Neural cell (in vitro differentiated cells): ENCODE measurements around the gene ADAMTSL4.

Experiments used
- EZH2 ChIP-seq: fragments of 200-600, 300-800 bp; shearing (Covaris generic), sonication (generic); IDR thresholded peaks from 2 replicates; pipeline ENCODE4 v1.6.1; 2014; ENCODE audit warnings: antibody characterized with exemption, low read length, borderline replicate concordance, mild to moderate bottlenecking; ENCODE audit not compliant: insufficient read depth, poor library complexity, severe bottlenecking
- POLR2AphosphoS5 ChIP-seq: IDR thresholded peaks from 2 replicates; pipeline ENCODE4 v1.6.1; 2012
- TAF1 ChIP-seq: IDR thresholded peaks from 2 replicates; pipeline ENCODE4 v1.6.1; 2012; ENCODE audit warnings: low read depth
- TF ChIP-seq, protein P1 (sequence below): fragments of 450-650 bp; IDR thresholded peaks from 2 replicates; pipeline ENCODE4 v1.5.1; 2014; ENCODE audit warnings: antibody characterized with exemption, mild to moderate bottlenecking, moderate library complexity; ENCODE audit not compliant: poor library complexity, severe bottlenecking

DNA sequence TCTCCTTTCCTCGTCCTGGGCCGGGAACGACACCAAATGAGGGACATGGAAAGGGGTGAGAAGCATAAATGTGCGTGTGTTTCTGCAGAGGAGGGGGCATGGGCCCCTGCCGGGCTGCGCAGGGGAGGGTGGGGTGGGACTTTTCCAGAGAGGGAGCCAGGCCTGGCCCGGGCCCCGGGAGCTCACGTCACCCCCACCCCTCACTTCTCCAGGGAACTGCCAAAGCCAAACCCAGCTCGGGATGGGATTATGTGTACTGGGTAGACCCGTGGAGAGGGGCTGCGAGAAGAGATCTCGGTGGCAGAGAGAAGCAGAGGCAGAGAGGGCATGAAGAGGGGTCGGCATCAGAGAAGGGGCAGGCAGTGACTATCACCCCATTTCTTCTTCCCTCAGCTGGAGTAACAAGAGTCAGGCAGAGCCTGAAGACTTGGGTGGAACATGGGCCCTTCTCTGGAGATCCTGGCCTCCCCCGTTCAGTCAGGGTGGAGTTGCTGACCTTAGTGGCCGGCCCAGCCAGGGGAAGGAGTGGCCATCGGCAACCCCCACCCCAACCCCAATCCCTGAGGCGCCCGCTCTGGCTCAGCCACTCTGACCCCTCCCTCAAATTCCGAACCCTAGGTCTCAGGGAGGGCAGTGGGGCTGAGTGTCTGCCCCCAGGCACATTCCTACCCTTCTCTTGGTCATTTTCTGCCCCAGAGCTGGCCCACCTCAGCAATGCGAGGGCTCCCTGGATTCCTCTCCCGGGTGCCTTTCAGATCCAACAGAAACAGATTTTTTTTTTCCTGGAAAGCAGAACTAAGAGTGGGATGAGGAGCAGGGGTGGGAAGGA lies 1.2 kb downstream of the ADAMTSL4 start:
- TF ChIP-seq, protein P1, sequence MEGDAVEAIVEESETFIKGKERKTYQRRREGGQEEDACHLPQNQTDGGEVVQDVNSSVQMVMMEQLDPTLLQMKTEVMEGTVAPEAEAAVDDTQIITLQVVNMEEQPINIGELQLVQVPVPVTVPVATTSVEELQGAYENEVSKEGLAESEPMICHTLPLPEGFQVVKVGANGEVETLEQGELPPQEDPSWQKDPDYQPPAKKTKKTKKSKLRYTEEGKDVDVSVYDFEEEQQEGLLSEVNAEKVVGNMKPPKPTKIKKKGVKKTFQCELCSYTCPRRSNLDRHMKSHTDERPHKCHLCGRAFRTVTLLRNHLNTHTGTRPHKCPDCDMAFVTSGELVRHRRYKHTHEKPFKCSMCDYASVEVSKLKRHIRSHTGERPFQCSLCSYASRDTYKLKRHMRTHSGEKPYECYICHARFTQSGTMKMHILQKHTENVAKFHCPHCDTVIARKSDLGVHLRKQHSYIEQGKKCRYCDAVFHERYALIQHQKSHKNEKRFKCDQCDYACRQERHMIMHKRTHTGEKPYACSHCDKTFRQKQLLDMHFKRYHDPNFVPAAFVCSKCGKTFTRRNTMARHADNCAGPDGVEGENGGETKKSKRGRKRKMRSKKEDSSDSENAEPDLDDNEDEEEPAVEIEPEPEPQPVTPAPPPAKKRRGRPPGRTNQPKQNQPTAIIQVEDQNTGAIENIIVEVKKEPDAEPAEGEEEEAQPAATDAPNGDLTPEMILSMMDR: no peak
- no peak for TF ChIP-seq EZH2
- no peak for TF ChIP-seq TAF1
- no peak for TF ChIP-seq POLR2AphosphoS5
